HepG2 (cell line): ENCODE measurements around the gene CACNA1C. TPM values are rescaled to one million over a fixed set of nuclear protein-coding genes. Genes with fewer than 3 reads are reported as not detected.

Experiments used
- ATAC-seq: fragments of 200-7000 bp; cut with Tn5 transposase; 3 replicates; pipeline ENCODE4 v1.9.1; 2020; ENCODE audit warnings: mild to moderate bottlenecking, moderate library complexity
- BruUV-seq: library from RNA; stranded (reverse); fragments of 400-500 nt; replicated peaks from 2 replicates; lab custom pipeline; 2021; lab: Mats Ljungman, UMichigan
- CTCF ChIA-PET: fragments of 300-600 bp; formaldehyde crosslinking; extraction: SDS; loops from one replicate; lab custom pipeline; 2021; ENCODE audit warnings: low total read pairs, inconsistent platforms, low intra/inter-chr PET ratio; lab: Yijun Ruan, JAX
- POLR2A ChIA-PET: fragments of 350-600 bp; sonication (Branson Sonifier 250); formaldehyde crosslinking; loops from one replicate; lab custom pipeline; 2020; ENCODE audit warnings: antibody characterized with exemption, inconsistent platforms; lab: Yijun Ruan, JAX
- DNase-seq: peaks from one replicate; pipeline ENCODE4 v3.0.0-alpha.2; 2015; ENCODE audit warnings: low spot score
- FAIRE-seq: peaks from 3 replicates; lab custom pipeline; 2011; peaks lifted over from hg19 to GRCh38; lab: Jason Lieb, UNC
- H2AFZ ChIP-seq: one replicate; pipeline ENCODE4 v1.6.1; 2011; ENCODE audit warnings: low read length, inconsistent platforms
- H3K27ac ChIP-seq: fragments of 300-600 bp; 3 replicates; pipeline ENCODE4 v1.8.0; 2011; ENCODE audit warnings: mixed run types, mild to moderate bottlenecking, mixed read lengths, low read length, inconsistent platforms; ENCODE audit not compliant: insufficient read depth; ENCODE audit errors: extremely low read length
- H3K27me3 ChIP-seq, 2 experiments: fragments of 200-600 bp in 1 of 2; 2 replicates in 1 of 2; 3 replicates in 1 of 2; pipeline versions ENCODE4 v1.6.0 to v1.8.0; 2011; ENCODE audit warnings: low read length in 2 of 2, mild to moderate bottlenecking in 2 of 2, moderate library complexity in 2 of 2, inconsistent platforms in 1 of 2; ENCODE audit not compliant: insufficient read depth in 2 of 2, control insufficient read depth in 1 of 2
- H3K36me3 ChIP-seq, 2 experiments: fragments of 200-600 bp in 1 of 2; replicated peaks in 1 of 2; 2 replicates in 1 of 2; 3 replicates in 1 of 2; pipeline versions ENCODE4 v1.5.1 to v1.8.0; 2011; ENCODE audit warnings: low read length in 2 of 2, inconsistent platforms in 1 of 2; ENCODE audit not compliant: insufficient read depth in 2 of 2, control insufficient read depth in 1 of 2
- H3K4me1 ChIP-seq: 2 replicates; pipeline ENCODE4 v1.5.1; 2012; ENCODE audit warnings: low read length, inconsistent platforms; ENCODE audit not compliant: insufficient read depth
- H3K4me2 ChIP-seq: 2 replicates; pipeline ENCODE4 v1.6.0; 2011; ENCODE audit warnings: low read depth, low read length, inconsistent platforms
- H3K4me3 ChIP-seq, 3 experiments: fragments of 200-600 bp in 1 of 3; sonication (generic), shearing (Covaris generic) in 1 of 3; replicated peaks in 1 of 3; 2 replicates each; pipeline ENCODE4 v1.5.1; 2011 to 2016; ENCODE audit warnings: low read length in 3 of 3, inconsistent platforms in 2 of 3, low read depth in 2 of 3, mild to moderate bottlenecking in 2 of 3, control low read depth in 1 of 3, mixed read lengths in 1 of 3; ENCODE audit not compliant: insufficient read depth in 1 of 3
- H3K79me2 ChIP-seq: one replicate; pipeline ENCODE4 v1.6.1; 2011; ENCODE audit warnings: low read length, inconsistent platforms; ENCODE audit not compliant: insufficient read depth
- H3K9ac ChIP-seq: 2 replicates; pipeline ENCODE4 v1.6.0; 2011; ENCODE audit warnings: mild to moderate bottlenecking, low read depth, low read length, inconsistent platforms; ENCODE audit not compliant: insufficient read depth
- H3K9me3 ChIP-seq: 2 replicates; pipeline ENCODE4 v1.5.1; 2012; ENCODE audit warnings: mild to moderate bottlenecking, low read length
- H4K20me1 ChIP-seq: 2 replicates; pipeline ENCODE4 v1.6.0; 2011; ENCODE audit warnings: inconsistent platforms, mild to moderate bottlenecking, low read length, moderate library complexity; ENCODE audit not compliant: insufficient read depth
- BRF2 ChIP-seq: sonication (generic); formaldehyde crosslinking; IDR thresholded peaks from 2 replicates; pipeline ENCODE4 v1.8.1; 2022; ENCODE audit warnings: mild to moderate bottlenecking, missing genetic modification reagents
- CREBL2 ChIP-seq: sonication (generic); formaldehyde crosslinking; IDR thresholded peaks from 2 replicates; pipeline ENCODE4 v1.8.1; 2023; ENCODE audit warnings: missing genetic modification reagents, mild to moderate bottlenecking, borderline replicate concordance
- HOXA3 ChIP-seq: sonication (generic); formaldehyde crosslinking; IDR thresholded peaks from 2 replicates; pipeline ENCODE4 v1.5.0; 2020; ENCODE audit warnings: missing genetic modification reagents
- MYPOP ChIP-seq: sonication (generic); formaldehyde crosslinking; IDR thresholded peaks from 2 replicates; pipeline ENCODE4 v1.8.1; 2023; ENCODE audit warnings: mild to moderate bottlenecking, moderate library complexity, missing genetic modification reagents
- NFE2L1 ChIP-seq: sonication (generic); formaldehyde crosslinking; IDR thresholded peaks from 2 replicates; pipeline ENCODE4 v1.4.0; 2020; ENCODE audit warnings: missing genetic modification reagents, mild to moderate bottlenecking, borderline replicate concordance
- NR2F6 ChIP-seq, 2 experiments: IDR thresholded peaks; 2 replicates each; pipeline ENCODE4 v1.6.1; 2016; ENCODE audit warnings: antibody characterized with exemption in 1 of 2, mild to moderate bottlenecking in 1 of 2
- PHF21A ChIP-seq: sonication (generic); formaldehyde crosslinking; IDR thresholded peaks from 2 replicates; pipeline ENCODE4 v1.5.0; 2020; ENCODE audit warnings: mild to moderate bottlenecking, missing genetic modification reagents
- ZBTB1 ChIP-seq: sonication (generic); formaldehyde crosslinking; IDR thresholded peaks from 2 replicates; pipeline ENCODE4 v1.4.0; 2020; ENCODE audit warnings: missing genetic modification reagents, borderline replicate concordance
- ZFP90 ChIP-seq: sonication (generic); formaldehyde crosslinking; IDR thresholded peaks from 2 replicates; pipeline ENCODE4 v1.8.0; 2022; ENCODE audit warnings: missing genetic modification reagents, mild to moderate bottlenecking, inconsistent platforms, borderline replicate concordance
- ZNF576 ChIP-seq: sonication (generic); formaldehyde crosslinking; IDR thresholded peaks from 2 replicates; pipeline ENCODE4 v1.4.0; 2020; ENCODE audit warnings: mild to moderate bottlenecking, missing genetic modification reagents
- ZNF800 ChIP-seq: sonication (generic); formaldehyde crosslinking; IDR thresholded peaks from 2 replicates; pipeline ENCODE4 v1.4.0; 2020; ENCODE audit warnings: missing genetic modification reagents
- ZUFSP ChIP-seq: sonication (generic); formaldehyde crosslinking; IDR thresholded peaks from 2 replicates; pipeline ENCODE4 v1.9.0; 2021; ENCODE audit warnings: missing genetic modification reagents, mild to moderate bottlenecking, borderline replicate concordance
- WGBS: methylation state at CpG from one replicate; pipeline ENCODE4 v1.1.6; 2017; ENCODE audit warnings: low lambda C conversion rate; 5-methylcytosine and 5-hydroxymethylcytosine counted together
- in situ Hi-C: cut with HindIII; loops from 2 replicates; pipeline ENCODE4 v1.10.0; 2017; ENCODE audit warnings: low pct_unique_long_range_greater_than_20kb; ENCODE audit not compliant: extremely low pct_ligation_motif_present
- intact Hi-C: fragments of 100-400 bp; cut with micrococcal nuclease; formaldehyde crosslinking; loops from one replicate; pipeline ENCODE4 v1.10.0; 2022; ENCODE audit not compliant: unreplicated experiment
- polyA plus RNA-seq, 8 experiments: library from polyadenylated mRNA; depleted of rRNA in 3 of 8; stranded (reverse) in 7 of 8; unstranded in 1 of 8; fragments of >200 nt; fragmentation: Illumina TruSeq in 4 of 8; extraction: Trizol in 4 of 8; gene quantifications; 2 replicates each; pipeline versions ENCODE4 v1.2.1 to v1.2.3, GENCODE V29; 2011 to 2016; ENCODE audit warnings: low read depth in 4 of 8, missing spikeins in 1 of 8, mixed read lengths in 1 of 8; ENCODE audit not compliant: insufficient read depth in 1 of 8
- total RNA-seq, 5 experiments: library from RNA; depleted of rRNA; stranded (reverse); fragments of >200 nt; fragmentation: Illumina TruSeq; extraction: Trizol; gene quantifications; 2 replicates each; pipeline ENCODE4 v1.2.3, GENCODE V29; 2016; ENCODE audit warnings: low read depth in 1 of 5

The CACNA1C gene
- total and polyA plus RNA-seq, 2 of the 13 experiments (the other 11 are each of a cell fraction or from before 2014, with no cell fraction given), result not detected

GRCh38 chr12:2338381-2338780 lies 285.6 kb downstream of the CACNA1C start (continued):
- no peak for TF ChIP-seq NFE2L1

- intact Hi-C loops, result no loop called here
- CTCF ChIA-PET, result no interaction called here
- Histone ChIP-seq H3K4me2 (no peak overlapping the region), H3K36me3 (no peaks in the 10 kb centered on the region), H3K27ac (no peak overlapping the region), H3K9me3 (no peaks in the 10 kb centered on the region), H3K27me3 (peaks cover 0 to 17% of the 10 kb centered on the region in 2 experiments; a peak in 3 of 5 replicates), H4K20me1 (no peaks in the 10 kb centered on the region), H3K4me1 (no peaks in the 10 kb centered on the region), H3K79me2 (no peaks in the 10 kb centered on the region), H2AFZ (no peak overlapping the region), H3K4me3 (no peak overlapping the region), H3K9ac (no peak overlapping the region)
- in situ Hi-C loops, result no loop called here
- WGBS, result 51% methylated on average over 5 of the region's 5 CpGs
- POLR2A ChIA-PET, result no interaction called here
- ATAC-seq, result no peak
- no TSS peak for BruUV-seq
- FAIRE-seq, result no peak
- DNase-seq, result no peak
- TF ChIP-seq CREBL2 (CRISPR knock-in tag) (no peak), ZUFSP (CRISPR knock-in tag) (no peak), BRF2 (no peak), NR2F6 (IDR thresholded peaks at IDR 0.05) (no peak), NR2F6 (CRISPR knock-in tag; IDR thresholded peaks at IDR 0.05) (no peak), ZNF800 (CRISPR knock-in tag) (no peak), MYPOP (CRISPR knock-in tag) (no peak), PHF21A (CRISPR knock-in tag) (no peak), ZBTB1 (CRISPR knock-in tag) (no peak), ZFP90 (CRISPR knock-in tag) (no peak), ZNF576 (CRISPR knock-in tag) (no peak), HOXA3 (CRISPR knock-in tag) (no peak)
Observed at GRCh38 chr12:2338991-2339431, 286.2 kb downstream of the CACNA1C start.
